ENCODE results near the gene B3GNT5. TPM values are rescaled to one million over a fixed set of nuclear protein-coding genes. Genes with fewer than 3 reads are reported as not detected.

Gene B3GNT5
- total and polyA plus RNA-seq, 2 of the 8 experiments (the other 6 are each of a cell fraction or from before 2014, with no cell fraction given) = 2.4 to 9.7 TPM

DNA sequence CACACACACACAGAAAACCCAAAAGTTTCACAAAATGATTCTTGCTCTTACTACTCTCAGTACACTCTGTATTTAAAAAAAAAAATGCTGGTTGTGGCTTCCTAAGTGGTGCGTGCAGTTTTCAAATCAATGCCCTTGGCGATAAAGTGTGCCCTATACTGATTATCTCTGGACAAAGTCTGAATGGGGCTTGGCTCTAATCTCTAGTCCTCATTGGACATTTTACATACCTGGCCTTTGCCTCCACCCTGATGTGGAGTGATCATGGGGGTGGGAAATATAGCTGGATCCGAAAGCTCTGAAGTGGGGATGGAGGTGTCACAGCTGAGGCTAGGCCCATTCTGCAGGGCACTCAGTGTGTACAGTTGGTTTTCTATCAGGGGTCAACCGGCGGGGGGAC lies 14.1 kb downstream of the B3GNT5 start (continued):
- TF ChIP-seq CHD7 (IDR thresholded peaks at IDR 0.05; ENCODE audit: insufficient replicate concordance, low read length) = no peak
- TF ChIP-seq SP1 (IDR thresholded peaks at IDR 0.05; ENCODE audit: low read depth, low read length) = no peak
- TF ChIP-seq BCL11A (IDR thresholded peaks at IDR 0.05; ENCODE audit: low read depth in 2 of 2, low read length in 2 of 2) = no peak
- TF ChIP-seq RAD21 (IDR thresholded peaks at IDR 0.05 in 1 of 2, conservative IDR thresholded peaks at IDR 0.05 in 1 of 2; ENCODE audit: low read depth in 2 of 2, low read length in 2 of 2) = no peak
- TF ChIP-seq KDM5A (IDR thresholded peaks at IDR 0.05; ENCODE audit: low read length) = no peak
- no peak for TF ChIP-seq JUND (IDR thresholded peaks at IDR 0.05; ENCODE audit: low read length)
- TF ChIP-seq EP300 (IDR thresholded peaks at IDR 0.05; ENCODE audit: borderline replicate concordance in 1 of 2, low read depth in 2 of 2, low read length in 2 of 2) = no peak

All from H1 (cell line).